ENCODE data around the gene CIDEC.

DNA sequence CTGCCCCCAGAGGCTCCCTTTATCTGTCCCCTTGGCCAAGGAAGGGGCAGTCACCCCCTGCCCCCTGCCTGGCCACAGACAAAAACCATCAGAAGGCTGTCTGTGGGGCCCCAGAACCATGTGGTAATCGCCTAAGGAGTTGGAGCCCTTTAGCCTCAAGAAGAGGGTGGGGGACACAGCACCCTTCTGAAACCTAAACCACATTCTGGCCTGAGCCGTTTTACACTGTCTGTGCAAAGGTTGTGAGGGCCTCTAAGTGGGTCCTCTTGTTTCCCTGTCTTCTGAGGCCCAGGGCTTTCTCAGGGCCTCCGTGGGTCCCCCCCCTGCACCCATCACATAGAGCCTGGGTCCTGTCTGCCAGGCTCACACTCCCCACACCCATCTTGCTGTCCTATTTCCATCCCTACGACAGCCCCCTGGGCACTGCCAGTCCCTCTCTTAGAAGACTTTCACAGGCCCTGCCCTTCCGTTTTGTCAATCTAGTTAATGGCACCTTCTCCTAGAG lies 18.4 kb downstream of the CIDEC start:
- no peak for TF ChIP-seq POLR2A (IDR thresholded peaks at IDR 0.05)
- TF ChIP-seq, protein P1, sequence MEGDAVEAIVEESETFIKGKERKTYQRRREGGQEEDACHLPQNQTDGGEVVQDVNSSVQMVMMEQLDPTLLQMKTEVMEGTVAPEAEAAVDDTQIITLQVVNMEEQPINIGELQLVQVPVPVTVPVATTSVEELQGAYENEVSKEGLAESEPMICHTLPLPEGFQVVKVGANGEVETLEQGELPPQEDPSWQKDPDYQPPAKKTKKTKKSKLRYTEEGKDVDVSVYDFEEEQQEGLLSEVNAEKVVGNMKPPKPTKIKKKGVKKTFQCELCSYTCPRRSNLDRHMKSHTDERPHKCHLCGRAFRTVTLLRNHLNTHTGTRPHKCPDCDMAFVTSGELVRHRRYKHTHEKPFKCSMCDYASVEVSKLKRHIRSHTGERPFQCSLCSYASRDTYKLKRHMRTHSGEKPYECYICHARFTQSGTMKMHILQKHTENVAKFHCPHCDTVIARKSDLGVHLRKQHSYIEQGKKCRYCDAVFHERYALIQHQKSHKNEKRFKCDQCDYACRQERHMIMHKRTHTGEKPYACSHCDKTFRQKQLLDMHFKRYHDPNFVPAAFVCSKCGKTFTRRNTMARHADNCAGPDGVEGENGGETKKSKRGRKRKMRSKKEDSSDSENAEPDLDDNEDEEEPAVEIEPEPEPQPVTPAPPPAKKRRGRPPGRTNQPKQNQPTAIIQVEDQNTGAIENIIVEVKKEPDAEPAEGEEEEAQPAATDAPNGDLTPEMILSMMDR (IDR thresholded peaks at IDR 0.05), result no peak

Data from testis (tissue), 2 donors.